ENCODE measurements around the gene CFAP300. TPM values are rescaled to one million over a fixed set of nuclear protein-coding genes. Genes with fewer than 3 reads are reported as not detected.
A peak's percentile ranks its signal among the peaks of the same experiment; 100 is the strongest.

The CFAP300 gene
- total and polyA plus RNA-seq, 5 experiments from 2014 or later: not detected

DNA sequence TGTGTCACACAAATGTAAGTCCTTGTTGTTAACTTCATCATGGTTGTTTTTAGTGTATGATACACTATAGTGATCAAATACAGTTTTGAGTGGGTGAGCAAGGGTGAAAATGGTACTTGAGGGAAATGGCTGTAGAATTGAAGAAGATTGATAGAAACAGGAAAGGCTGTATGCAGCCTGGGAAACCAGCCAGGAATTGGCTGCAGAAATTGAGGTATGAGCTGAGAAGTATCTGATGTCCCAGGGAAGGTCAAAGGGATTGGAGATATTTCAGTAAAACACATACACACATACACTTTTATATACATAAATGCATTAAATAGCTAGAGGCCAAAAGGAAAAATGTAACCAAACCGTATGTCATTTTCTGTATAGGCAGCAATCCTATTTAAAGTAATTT lies 49.9 kb downstream of the CFAP300 start:
- Mint-ChIP-seq H3K4me3 (no peak overlapping the region), H3K9me3 (no peaks in the 10 kb centered on the region), H3K27me3 (peaks cover 0 to 13% (median 10%) of the 10 kb centered on the region in 5 donors), H3K4me1 (no peaks in the 10 kb centered on the region), H3K27ac (no peak overlapping the region), H3K36me3 (no peaks in the 10 kb centered on the region)
- POLR2A ChIA-PET: no interaction called here
- DNase-seq: no peak
- no peak for ATAC-seq

DNA sequence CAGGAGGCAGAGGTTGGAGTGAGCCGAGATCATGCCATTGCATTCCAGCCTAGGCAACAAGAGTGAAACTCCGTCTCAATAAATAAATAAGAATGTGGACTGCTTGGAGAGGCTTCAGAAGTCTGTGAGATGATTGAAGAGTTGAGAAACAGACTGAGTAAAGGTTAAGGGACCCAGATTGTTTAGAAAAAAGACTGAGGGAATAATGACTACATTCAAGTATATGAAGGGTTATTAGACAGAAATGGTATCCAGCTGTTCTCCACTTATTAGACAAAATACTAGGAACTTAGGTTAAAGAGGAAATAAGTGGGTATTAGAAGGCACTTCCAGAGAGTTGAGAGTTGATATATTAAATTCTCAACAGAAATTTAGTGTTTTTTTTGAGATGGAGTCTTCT lies 52.5 kb downstream of the CFAP300 start:
- H3K4me1 Mint-ChIP-seq: no peaks in the 10 kb centered on the region
- ATAC-seq: no peak
- H3K4me3 Mint-ChIP-seq: no peak overlapping the region
- DNase-seq: no peak
- H3K27ac Mint-ChIP-seq: no peak overlapping the region
- POLR2A ChIA-PET: no interaction called here
- H3K27me3 Mint-ChIP-seq: peaks cover 4 to 19% (median 10%) of the 10 kb centered on the region in 5 donors
- no peaks in the 10 kb centered on the region for H3K36me3 Mint-ChIP-seq
- H3K9me3 Mint-ChIP-seq: no peaks in the 10 kb centered on the region

- Mint-ChIP-seq H3K9me3 (peaks cover 0 to 2% (median 0%) of the 10 kb centered on the region in 9 donors), H3K36me3 (peaks cover 0 to 3% (median 0%) of the 10 kb centered on the region in 3 donors), H3K27ac (no peak overlapping the region), H3K4me1 (peaks cover 9 to 21% (median 17%) of the 10 kb centered on the region in 4 donors), H3K27me3 (peaks cover 21 to 54% (median 38%) of the 10 kb centered on the region in 5 donors), H3K4me3 (peak overlapping the region; percentile 91 to 99 (median 93))
- DNase-seq (no peak), ATAC-seq (no peak)
- POLR2A ChIA-PET: no interaction called here
These were observed 61.6 kb downstream of the CFAP300 start for GRCh38 chr11:102108734-102109440.

- Mint-ChIP-seq H3K9me3 (peaks cover 0 to 2% (median 0%) of the 10 kb centered on the region in 9 donors), H3K4me3 (peak within 1 kb of the TSS; percentile 91 to 99 (median 93)), H3K36me3 (peaks cover 0 to 3% (median 0%) of the 10 kb centered on the region in 3 donors), H3K27me3 (peaks cover 21 to 59% (median 42%) of the 10 kb centered on the region in 5 donors), H3K4me1 (peaks cover 9 to 21% (median 17%) of the 10 kb centered on the region in 4 donors), H3K27ac (peak within 1 kb of the TSS in 6 of 10 donors; percentile 2 to 77 (median 36))
- DNase-seq: peak; percentile 12 to 75 (median 54)
- POLR2A ChIA-PET: no interaction called here
- peak; percentile 61 to 75 for ATAC-seq
These were observed 62.9 kb downstream of the CFAP300 start, which contains the start of gene YAP1 for GRCh38 chr11:102109896-102110760. Gene YAP1, plus strand, starts transcription at chr11:102110447. Its CDS starts 402 bp downstream, at chr11:102110849.

- Mint-ChIP-seq H3K36me3 (peaks cover 0 to 3% (median 0%) of the 10 kb centered on the region in 3 donors), H3K9me3 (peaks cover 0 to 2% (median 0%) of the 10 kb centered on the region in 9 donors), H3K4me1 (peaks cover 9 to 21% (median 17%) of the 10 kb centered on the region in 4 donors), H3K27me3 (peaks cover 24 to 60% (median 46%) of the 10 kb centered on the region in 5 donors), H3K27ac (no peak overlapping the region), H3K4me3 (peak overlapping the region in 3 of 10 donors; percentile 54 to 92 (median 68))
- POLR2A ChIA-PET: no interaction called here
- no peak for ATAC-seq
- no peak for DNase-seq
These were observed 63.4 kb downstream of the CFAP300 start for GRCh38 chr11:102110761-102111010.

- POLR2A ChIA-PET: no interaction called here
- ATAC-seq: peak; percentile 15 to 28
These were observed 64.0 kb downstream of the CFAP300 start for GRCh38 chr11:102111011-102111786.

DNA sequence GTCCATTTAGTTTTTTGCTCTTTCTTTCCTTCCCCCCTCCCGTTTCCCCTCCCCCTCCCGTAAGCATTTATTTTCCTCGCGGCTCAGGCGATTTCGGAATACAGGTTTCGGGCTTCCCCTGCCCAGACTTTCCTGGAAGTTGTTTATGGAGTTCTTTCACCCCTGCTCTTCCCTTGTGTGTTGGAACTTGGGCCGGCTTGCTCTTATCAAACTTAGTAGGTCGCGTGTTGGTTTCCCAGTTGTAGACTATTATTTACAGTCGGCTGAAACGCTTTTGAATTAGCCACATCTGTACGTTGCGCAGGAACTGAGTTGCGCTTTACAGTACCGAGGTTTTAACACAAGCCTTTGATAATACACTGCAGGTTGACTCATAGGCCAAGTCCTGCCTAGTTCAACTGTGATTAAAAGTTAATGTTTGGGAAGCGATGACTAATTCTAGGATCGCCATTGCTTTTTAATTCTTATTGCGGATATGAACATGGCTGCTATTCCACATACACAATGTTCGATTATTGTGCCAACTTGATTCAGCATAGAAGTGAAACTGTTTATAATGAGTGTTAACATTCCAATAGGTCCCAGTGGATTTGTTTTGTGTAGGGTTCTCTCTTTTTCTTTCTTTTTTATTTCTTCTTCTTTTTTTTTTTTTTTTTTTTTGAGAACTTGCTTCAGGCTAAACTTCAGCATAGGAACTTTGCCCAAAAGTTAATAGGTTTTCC lies 64.7 kb downstream of the CFAP300 start:
- H3K4me3 Mint-ChIP-seq: peak overlapping the region; percentile 77 to 92 (median 86)
- DNase-seq: peak in 3 of 10 donors; percentile 8 to 22 (median 18)
- no peaks in the 10 kb centered on the region for H3K9me3 Mint-ChIP-seq
- H3K4me1 Mint-ChIP-seq: peaks cover 9 to 21% (median 17%) of the 10 kb centered on the region in 4 donors
- peak overlapping the region in 3 of 10 donors; percentile 52 to 80 (median 63) for H3K27ac Mint-ChIP-seq
- ATAC-seq: peak; percentile 68 to 76
- peaks cover 0 to 3% (median 0%) of the 10 kb centered on the region in 3 donors for H3K36me3 Mint-ChIP-seq
- peaks cover 25 to 68% (median 44%) of the 10 kb centered on the region in 5 donors for H3K27me3 Mint-ChIP-seq
- POLR2A ChIA-PET: no interaction called here

More at GRCh38 chr11:102111011-102111786, 64.0 kb downstream of the CFAP300 start:
- DNase-seq: peak in 4 of 10 donors; percentile 5 to 29 (median 13)
- H3K27me3 Mint-ChIP-seq: peaks cover 24 to 63% (median 47%) of the 10 kb centered on the region in 5 donors
- H3K36me3 Mint-ChIP-seq: peaks cover 0 to 3% (median 0%) of the 10 kb centered on the region in 3 donors
- H3K4me3 Mint-ChIP-seq: peak overlapping the region; percentile 22 to 92 (median 86)
- no peak overlapping the region for H3K27ac Mint-ChIP-seq
- H3K9me3 Mint-ChIP-seq: peaks cover 0 to 2% (median 0%) of the 10 kb centered on the region in 9 donors
- peaks cover 9 to 21% (median 17%) of the 10 kb centered on the region in 4 donors for H3K4me1 Mint-ChIP-seq

DNA sequence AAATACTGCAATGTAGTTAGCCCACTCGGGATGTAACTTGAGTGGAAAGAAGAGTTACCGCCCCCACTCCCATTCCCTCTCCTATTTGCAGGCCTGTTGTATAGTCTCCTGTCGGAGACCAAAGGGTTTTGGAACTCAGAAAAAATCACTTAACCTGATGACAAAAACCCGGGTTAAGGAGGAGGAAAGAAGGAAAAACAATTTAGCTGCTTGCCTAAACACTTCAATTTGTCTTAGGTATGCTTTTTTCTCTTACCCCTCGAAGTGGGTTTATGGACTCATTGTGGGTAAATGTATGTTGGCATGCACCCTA lies 65.2 kb downstream of the CFAP300 start:
- H3K27ac Mint-ChIP-seq: no peak overlapping the region
- H3K27me3 Mint-ChIP-seq: peaks cover 26 to 69% (median 42%) of the 10 kb centered on the region in 5 donors
- H3K4me3 Mint-ChIP-seq: peak overlapping the region in 9 of 10 donors; percentile 15 to 92 (median 86)
- no peaks in the 10 kb centered on the region for H3K9me3 Mint-ChIP-seq
- DNase-seq (no peak), ATAC-seq (no peak)
- peaks cover 0 to 3% (median 0%) of the 10 kb centered on the region in 3 donors for H3K36me3 Mint-ChIP-seq
- POLR2A ChIA-PET: no interaction called here
- peaks cover 9 to 21% (median 17%) of the 10 kb centered on the region in 4 donors for H3K4me1 Mint-ChIP-seq

GRCh38 chr11:102114032-102114431 lies 66.8 kb downstream of the CFAP300 start:
- ATAC-seq: no peak
- H3K36me3 Mint-ChIP-seq: peaks cover 0 to 3% (median 0%) of the 10 kb centered on the region in 3 donors

DNA sequence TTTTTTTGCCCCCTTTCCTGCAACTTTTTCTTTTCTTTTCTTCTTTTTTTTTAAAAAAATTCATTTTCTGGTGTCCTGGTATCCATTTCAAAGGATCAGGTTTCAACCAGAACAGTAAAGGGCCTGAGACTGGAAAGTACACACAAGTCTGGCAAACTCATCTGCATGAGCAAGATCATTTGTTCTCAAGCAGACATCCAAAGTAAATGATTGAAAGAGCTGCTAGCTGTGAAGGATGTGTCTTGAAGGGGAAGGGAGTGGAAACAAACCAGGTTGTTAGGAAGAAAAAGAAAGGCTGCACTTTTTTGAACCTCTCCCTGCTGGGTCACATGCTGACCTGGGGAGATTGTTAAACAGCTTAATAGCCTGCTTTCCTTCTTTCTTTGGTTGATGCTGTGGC lies 68.3 kb downstream of the CFAP300 start:
- Mint-ChIP-seq H3K27ac (no peak overlapping the region), H3K4me3 (no peak overlapping the region), H3K27me3 (peaks cover 20 to 67% (median 32%) of the 10 kb centered on the region in 5 donors), H3K36me3 (peaks cover 0 to 3% (median 0%) of the 10 kb centered on the region in 3 donors), H3K9me3 (no peaks in the 10 kb centered on the region), H3K4me1 (peaks cover 5 to 12% (median 9%) of the 10 kb centered on the region in 4 donors)
- DNase-seq (no peak), ATAC-seq (no peak)
- POLR2A ChIA-PET: no interaction called here

More at GRCh38 chr11:102114032-102114431, 66.8 kb downstream of the CFAP300 start:
- peak overlapping the region in 1 of 10 donors; percentile 44 for H3K27ac Mint-ChIP-seq
- H3K4me1 Mint-ChIP-seq: peaks cover 9 to 21% (median 17%) of the 10 kb centered on the region in 4 donors
- POLR2A ChIA-PET: no interaction called here
- no peak overlapping the region for H3K4me3 Mint-ChIP-seq
- peaks cover 26 to 66% (median 42%) of the 10 kb centered on the region in 5 donors for H3K27me3 Mint-ChIP-seq
- DNase-seq: no peak
- H3K9me3 Mint-ChIP-seq: no peaks in the 10 kb centered on the region

GRCh38 chr11:102116453-102117205 lies 69.4 kb downstream of the CFAP300 start:
- POLR2A ChIA-PET: no interaction called here
- Mint-ChIP-seq H3K27ac (no peak overlapping the region), H3K27me3 (peaks cover 20 to 70% (median 34%) of the 10 kb centered on the region in 5 donors), H3K9me3 (no peaks in the 10 kb centered on the region), H3K4me3 (no peak overlapping the region), H3K4me1 (peaks cover 5 to 10% (median 7%) of the 10 kb centered on the region in 4 donors), H3K36me3 (peaks cover 0 to 3% (median 0%) of the 10 kb centered on the region in 3 donors)
- ATAC-seq (no peak), DNase-seq (no peak)
